Measurements from ENCODE around the gene IFRD1.
"Not testable (repeated sequence)": the region's sequence is repeated elsewhere in the genome, so short reads cannot be mapped to it uniquely, and the experiment has no call there.

The IFRD1 gene

GRCh38 chr7:112510743-112511110 is 60.5 kb downstream of the IFRD1 start:
- DNase-seq (ENCODE audit: extremely low spot score, insufficient read length, low read depth) (no peak), FAIRE-seq (no peak)

DNA sequence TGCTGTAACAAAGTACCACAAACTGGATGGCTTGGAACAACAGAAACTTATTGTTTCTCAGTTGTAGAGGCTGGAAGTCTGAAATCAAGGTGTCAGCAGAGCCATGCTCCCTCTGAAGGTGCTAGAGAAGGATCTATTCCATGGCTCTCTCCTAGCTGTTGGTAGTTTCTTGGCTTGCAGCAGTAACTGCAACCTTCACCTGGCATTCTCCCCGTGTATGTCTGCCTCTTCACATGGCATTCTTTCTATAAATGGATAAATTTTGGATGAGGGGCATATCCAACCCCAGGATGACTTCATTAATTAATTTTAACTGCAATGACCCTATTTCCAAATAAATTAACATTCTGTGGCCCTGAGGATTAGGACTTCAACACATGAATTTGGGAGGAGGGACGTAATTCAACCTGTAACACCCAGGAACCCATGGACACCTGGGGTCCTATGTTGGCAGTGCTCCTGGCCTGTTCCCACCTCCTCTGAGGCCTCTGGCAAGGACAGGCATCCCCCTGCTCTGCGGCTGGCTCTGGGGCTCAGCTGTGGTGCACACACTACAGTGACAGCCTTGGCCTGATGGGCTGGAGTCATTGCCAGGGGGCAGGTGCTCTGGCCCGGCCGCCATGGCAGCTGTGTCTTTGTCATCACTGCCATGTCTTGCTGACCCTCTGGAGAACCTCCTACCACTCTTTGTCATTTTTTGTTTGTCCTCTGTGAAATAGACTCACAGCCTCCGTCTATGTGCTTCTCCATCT is 61.4 kb downstream of the IFRD1 start:
- FAIRE-seq (no peak), DNase-seq (ENCODE audit: extremely low spot score, insufficient read length, low read depth) (no peak)

GRCh38 chr7:112512451-112513210 is 62.4 kb downstream of the IFRD1 start:
- FAIRE-seq = no peak
- DNase-seq (ENCODE audit: extremely low spot score, insufficient read length, low read depth) = no peak

GRCh38 chr7:112515989-112516388 is 65.7 kb downstream of the IFRD1 start:
- DNase-seq (ENCODE audit: extremely low spot score, insufficient read length, low read depth) (no peak), FAIRE-seq (no peak)

GRCh38 chr7:112516418-112516817 is 66.2 kb downstream of the IFRD1 start:
- not testable (repeated sequence) for FAIRE-seq; DNase-seq (ENCODE audit: extremely low spot score, insufficient read length, low read depth)

- DNase-seq (ENCODE audit: extremely low spot score, insufficient read length, low read depth) (no peak), FAIRE-seq (no peak)
Measured at GRCh38 chr7:112517487-112517886, 67.2 kb downstream of the IFRD1 start.

DNA sequence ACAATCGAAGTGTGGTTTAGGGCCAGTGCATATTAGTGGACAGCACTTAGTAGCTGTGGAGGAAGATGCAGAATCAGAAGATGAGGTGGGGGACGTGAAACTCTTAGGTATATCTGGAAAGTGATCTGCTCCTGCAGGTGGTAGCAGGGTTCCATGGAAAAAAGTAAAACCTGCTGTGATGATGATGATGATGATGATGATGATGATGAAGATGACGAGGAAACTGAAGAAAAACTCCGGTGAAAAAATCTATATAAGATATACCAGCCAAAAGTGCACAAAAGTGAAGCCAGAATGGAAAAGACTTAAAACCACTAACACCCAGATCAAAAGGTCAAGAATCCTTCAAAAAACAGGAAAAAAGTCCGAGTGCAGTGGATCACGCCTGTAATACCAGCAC is 70.5 kb downstream of the IFRD1 start:
- FAIRE-seq = no peak
- DNase-seq (ENCODE audit: extremely low spot score, insufficient read length, low read depth) = no peak

DNA sequence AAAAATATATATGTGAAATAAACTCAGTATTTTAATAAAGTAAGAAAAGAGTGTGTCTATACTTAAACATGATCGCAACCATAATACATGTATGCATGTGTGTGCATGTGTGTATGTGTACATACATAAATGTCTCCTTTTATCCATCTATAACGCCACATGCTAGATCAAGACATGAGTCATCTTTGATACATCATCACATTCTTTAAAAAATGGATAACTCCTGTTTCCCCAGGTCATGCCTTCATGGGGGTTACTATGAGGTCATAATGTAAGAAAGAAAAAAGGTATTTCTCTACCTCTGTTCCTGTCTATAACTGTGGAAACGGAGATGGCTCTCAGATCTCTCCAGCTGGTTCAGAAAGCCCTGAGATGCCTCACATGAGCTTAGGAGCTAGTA is 71.7 kb downstream of the IFRD1 start:
- no peak for FAIRE-seq
- DNase-seq (ENCODE audit: extremely low spot score, insufficient read length, low read depth) = no peak

DNA sequence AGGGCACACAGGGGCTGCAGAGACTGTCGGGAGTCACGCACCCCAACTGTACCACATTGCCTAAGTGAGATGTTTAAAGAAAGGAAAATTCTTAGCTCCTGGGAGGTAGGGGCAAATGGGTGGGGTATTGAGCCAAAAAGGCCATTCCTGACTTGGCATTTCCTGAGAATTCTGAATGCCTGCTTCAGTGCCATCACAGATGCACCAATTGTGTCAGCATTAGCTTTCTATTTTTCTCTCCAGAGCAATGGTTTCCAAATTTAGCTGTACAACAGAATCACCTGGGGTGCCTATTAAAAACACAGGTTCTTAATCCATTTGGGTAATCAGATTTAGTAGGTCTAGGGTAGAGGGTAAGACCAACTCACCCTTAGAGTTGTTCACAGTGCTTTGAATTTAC is 73.6 kb downstream of the IFRD1 start:
- FAIRE-seq (no peak), DNase-seq (ENCODE audit: extremely low spot score, insufficient read length, low read depth) (no peak)
